GM21529 (cell line): ENCODE results near the gene GC.
"Not testable (repeated sequence)": the region's sequence is repeated elsewhere in the genome, so short reads cannot be mapped to it uniquely, and the experiment has no call there.

ENCODE experiments used
- ATAC-seq: cut with Tn5 transposase; IDR thresholded peaks from one replicate; pipeline ENCODE4 v1.9.1; 2021; ENCODE audit not compliant: unreplicated experiment

Gene GC

GRCh38 chr4:71783972-71784371, at the start of gene GC:
Gene GC, minus strand, starts transcription at chr4:71784079. Its CDS starts 61 bp downstream, at chr4:71784018.
- ATAC-seq = no peak

- no peak for ATAC-seq
Measured at GRCh38 chr4:71833232-71833900, 49.5 kb upstream of the GC start.

GRCh38 chr4:71832049-71832448, 48.2 kb upstream of the GC start:
- no peak for ATAC-seq

- no peak for ATAC-seq
Measured at GRCh38 chr4:71830497-71831190, 46.8 kb upstream of the GC start.

- no peak for ATAC-seq
Measured at GRCh38 chr4:71828470-71828869, 44.6 kb upstream of the GC start.

- ATAC-seq = no peak
Measured at GRCh38 chr4:71827826-71828225, 43.9 kb upstream of the GC start.

GRCh38 chr4:71816676-71817303, 32.9 kb upstream of the GC start:
- ATAC-seq = no peak

- ATAC-seq = no peak
Measured at GRCh38 chr4:71814433-71814832, 30.6 kb upstream of the GC start.

- ATAC-seq = not testable (repeated sequence)
Measured at GRCh38 chr4:71809805-71810204, 25.9 kb upstream of the GC start.

- ATAC-seq = no peak
Measured at GRCh38 chr4:71807469-71807868, 23.6 kb upstream of the GC start.

GRCh38 chr4:71805230-71805629, 21.4 kb upstream of the GC start:
- not testable (repeated sequence) for ATAC-seq

- not testable (repeated sequence) for ATAC-seq
Measured at GRCh38 chr4:71804017-71804697, 20.3 kb upstream of the GC start.

- ATAC-seq = no peak
Measured at GRCh38 chr4:71785959-71786358, 2.1 kb upstream of the GC start.

- no peak for ATAC-seq
Measured at GRCh38 chr4:71784569-71785197, 804 bp upstream of the GC start.

- no peak for ATAC-seq
Measured at GRCh38 chr4:71777891-71778290, 6.0 kb downstream of the GC start.

- ATAC-seq = no peak
Measured at GRCh38 chr4:71775449-71775848, 8.4 kb downstream of the GC start.

- ATAC-seq = no peak
Measured at GRCh38 chr4:71774136-71774535, 9.7 kb downstream of the GC start.

GRCh38 chr4:71773004-71773403, 10.9 kb downstream of the GC start:
- no peak for ATAC-seq

GRCh38 chr4:71772592-71772991, 11.3 kb downstream of the GC start:
- no peak for ATAC-seq

GRCh38 chr4:71771613-71772012, 12.3 kb downstream of the GC start:
- ATAC-seq = no peak

- no peak for ATAC-seq
Measured at GRCh38 chr4:71769434-71769833, 14.4 kb downstream of the GC start.
